Activated T-helper 1 cell treated with anti-CD3 and anti-CD28 coated beads, Interleukin-12 subunit alpha, Interleukin-12 subunit beta, Interleukin-2, Interleukin-4 antibody, amounts not matched to agents 30 ng/mL and 10 ng/mL and 1 ng/mL, durations not matched to agents 14 hours and 24 hours and 36 hours (primary cell): ENCODE results near the gene ADIG. TPM values are rescaled to one million over a fixed set of nuclear protein-coding genes. Genes with fewer than 3 reads are reported as not detected.

Experiments used
- DNase-seq: peaks from one replicate; pipeline ENCODE4 v3.0.0; 2021; ENCODE audit warnings: low spot score
- H3K27ac Mint-ChIP-seq: one replicate; pipeline ENCODE4 v1.8.0; 2021; ENCODE audit warnings: mild to moderate bottlenecking, mixed read lengths
- H3K27me3 Mint-ChIP-seq: one replicate; pipeline ENCODE4 v1.8.0; 2022; ENCODE audit warnings: mild to moderate bottlenecking, moderate library complexity, mixed read lengths; ENCODE audit not compliant: insufficient read depth
- H3K36me3 Mint-ChIP-seq: one replicate; pipeline ENCODE4 v1.8.0; 2021; ENCODE audit warnings: low read depth, mixed read lengths
- H3K4me1 Mint-ChIP-seq: one replicate; pipeline ENCODE4 v1.8.0; 2021; ENCODE audit warnings: low read depth, mixed read lengths
- H3K4me3 Mint-ChIP-seq: one replicate; pipeline ENCODE4 v1.8.0; 2021; ENCODE audit warnings: mild to moderate bottlenecking, moderate library complexity, mixed read lengths
- H3K9me3 Mint-ChIP-seq: one replicate; pipeline ENCODE4 v1.8.0; 2021; ENCODE audit warnings: mixed read lengths
- intact Hi-C: fragments of 100-400 bp; cut with micrococcal nuclease; formaldehyde crosslinking; loops from one replicate; pipeline ENCODE4 v1.15.1; 2024
- total RNA-seq: library from RNA; stranded (reverse); gene quantifications from 2 replicates; pipeline ENCODE4 v1.2.3, GENCODE V29; 2022

Gene ADIG
- total RNA-seq = not detected in 2 replicates

- Mint-ChIP-seq H3K27ac (no peak within 1 kb of the TSS), H3K4me1 (no peaks in the 10 kb centered on the region), H3K9me3 (no peaks in the 10 kb centered on the region), H3K36me3 (peaks cover 5% of the 10 kb centered on the region), H3K4me3 (no peak within 1 kb of the TSS), H3K27me3 (peaks cover 4% of the 10 kb centered on the region)
- DNase-seq = no peak
- intact Hi-C loops = no loop called here
Measured at GRCh38 chr20:38581013-38581412, at the start of gene ADIG. ADIG (plus strand) TSS chr20:38581197; CDS start chr20:38581251, 54 bp downstream.

GRCh38 chr20:38534756-38535155 lies 46.2 kb upstream of the ADIG start:
- no peak for DNase-seq
- Mint-ChIP-seq H3K27ac (no peak overlapping the region), H3K36me3 (peaks cover 49% of the 10 kb centered on the region), H3K9me3 (no peaks in the 10 kb centered on the region), H3K4me1 (peaks cover 13% of the 10 kb centered on the region), H3K4me3 (no peak overlapping the region), H3K27me3 (no peaks in the 10 kb centered on the region)
- intact Hi-C loops = no loop called here

- intact Hi-C loops = no loop called here
- no peak for DNase-seq
- Mint-ChIP-seq H3K27ac (no peak overlapping the region), H3K4me3 (no peak overlapping the region), H3K9me3 (no peaks in the 10 kb centered on the region), H3K4me1 (peaks cover 13% of the 10 kb centered on the region), H3K27me3 (no peaks in the 10 kb centered on the region), H3K36me3 (peaks cover 50% of the 10 kb centered on the region)
Measured at GRCh38 chr20:38536310-38536709, 44.7 kb upstream of the ADIG start.

- peaks cover 52% of the 10 kb centered on the region for H3K36me3 Mint-ChIP-seq
- no peaks in the 10 kb centered on the region for H3K9me3 Mint-ChIP-seq
- H3K27ac Mint-ChIP-seq = no peak overlapping the region
- no peak for DNase-seq
- intact Hi-C loops = no loop called here
- H3K27me3 Mint-ChIP-seq = no peaks in the 10 kb centered on the region
- no peak overlapping the region for H3K4me3 Mint-ChIP-seq
- peaks cover 13% of the 10 kb centered on the region for H3K4me1 Mint-ChIP-seq
Measured at GRCh38 chr20:38537176-38537575, 43.8 kb upstream of the ADIG start.

- DNase-seq = no peak
- Mint-ChIP-seq H3K4me1 (peaks cover 13% of the 10 kb centered on the region), H3K9me3 (no peaks in the 10 kb centered on the region), H3K4me3 (no peak overlapping the region), H3K36me3 (peaks cover 52% of the 10 kb centered on the region), H3K27me3 (no peaks in the 10 kb centered on the region), H3K27ac (no peak overlapping the region)
- intact Hi-C loops = no loop called here
Measured at GRCh38 chr20:38538789-38539188, 42.2 kb upstream of the ADIG start.

- Mint-ChIP-seq H3K27ac (no peak overlapping the region), H3K9me3 (no peaks in the 10 kb centered on the region), H3K27me3 (no peaks in the 10 kb centered on the region), H3K4me3 (no peak overlapping the region), H3K4me1 (no peaks in the 10 kb centered on the region), H3K36me3 (peaks cover 47% of the 10 kb centered on the region)
- intact Hi-C loops = no loop called here
- no peak for DNase-seq
Measured at GRCh38 chr20:38543014-38543906, 37.7 kb upstream of the ADIG start.

GRCh38 chr20:38545771-38546170 lies 35.2 kb upstream of the ADIG start:
- no peak overlapping the region for H3K27ac Mint-ChIP-seq
- intact Hi-C loops = no loop called here
- H3K9me3 Mint-ChIP-seq = no peaks in the 10 kb centered on the region
- H3K27me3 Mint-ChIP-seq = no peaks in the 10 kb centered on the region
- DNase-seq = no peak
- peaks cover 48% of the 10 kb centered on the region for H3K36me3 Mint-ChIP-seq
- no peak overlapping the region for H3K4me3 Mint-ChIP-seq
- H3K4me1 Mint-ChIP-seq = no peaks in the 10 kb centered on the region

- Mint-ChIP-seq H3K4me1 (no peaks in the 10 kb centered on the region), H3K36me3 (peaks cover 40% of the 10 kb centered on the region), H3K4me3 (no peak overlapping the region), H3K27me3 (no peaks in the 10 kb centered on the region), H3K9me3 (no peaks in the 10 kb centered on the region), H3K27ac (no peak overlapping the region)
- no peak for DNase-seq
- intact Hi-C loops = no loop called here
Measured at GRCh38 chr20:38547288-38548085, 33.5 kb upstream of the ADIG start.

- DNase-seq = no peak
- Mint-ChIP-seq H3K36me3 (peaks cover 34% of the 10 kb centered on the region), H3K27me3 (no peaks in the 10 kb centered on the region), H3K4me1 (no peaks in the 10 kb centered on the region), H3K9me3 (no peaks in the 10 kb centered on the region), H3K27ac (no peak overlapping the region), H3K4me3 (no peak overlapping the region)
- intact Hi-C loops = no loop called here
Measured at GRCh38 chr20:38548356-38549083, 32.5 kb upstream of the ADIG start.

- peaks cover 39% of the 10 kb centered on the region for H3K36me3 Mint-ChIP-seq
- no peaks in the 10 kb centered on the region for H3K4me1 Mint-ChIP-seq
- intact Hi-C loops = no loop called here
- H3K4me3 Mint-ChIP-seq = no peak overlapping the region
- H3K9me3 Mint-ChIP-seq = no peaks in the 10 kb centered on the region
- no peak for DNase-seq
- no peak overlapping the region for H3K27ac Mint-ChIP-seq
- no peaks in the 10 kb centered on the region for H3K27me3 Mint-ChIP-seq
Measured at GRCh38 chr20:38550274-38550673, 30.7 kb upstream of the ADIG start.

- no peak overlapping the region for H3K27ac Mint-ChIP-seq
- no peaks in the 10 kb centered on the region for H3K4me1 Mint-ChIP-seq
- no peak overlapping the region for H3K4me3 Mint-ChIP-seq
- H3K9me3 Mint-ChIP-seq = no peaks in the 10 kb centered on the region
- intact Hi-C loops = no loop called here
- no peak for DNase-seq
- H3K36me3 Mint-ChIP-seq = peaks cover 32% of the 10 kb centered on the region
- H3K27me3 Mint-ChIP-seq = no peaks in the 10 kb centered on the region
Measured at GRCh38 chr20:38551056-38551626, 29.9 kb upstream of the ADIG start.

- no peaks in the 10 kb centered on the region for H3K9me3 Mint-ChIP-seq
- no peak for DNase-seq
- peaks cover 28% of the 10 kb centered on the region for H3K36me3 Mint-ChIP-seq
- no peak overlapping the region for H3K27ac Mint-ChIP-seq
- intact Hi-C loops = no loop called here
- H3K27me3 Mint-ChIP-seq = no peaks in the 10 kb centered on the region
- no peaks in the 10 kb centered on the region for H3K4me1 Mint-ChIP-seq
- no peak overlapping the region for H3K4me3 Mint-ChIP-seq
Measured at GRCh38 chr20:38554986-38555385, 26.0 kb upstream of the ADIG start.
